CD4-positive, alpha-beta T cell treated with Interleukin-12 subunit alpha and Interleukin-12 subunit beta, for 1 hour (primary cell): Measurements from ENCODE around the gene SEMA3D.
A peak's percentile ranks its signal among the peaks of the same experiment; 100 is the strongest.

Experiments
- DNase-seq: peaks from one replicate; pipeline ENCODE4 v3.0.0-alpha.2; 2020

The SEMA3D gene

GRCh38 chr7:85186521-85187241, at the start of gene SEMA3D:
Gene SEMA3D (minus strand): TSS chr7:85187056. CDS start chr7:85121891, 65,165 bp downstream.
- DNase-seq = peak; percentile 0

DNA sequence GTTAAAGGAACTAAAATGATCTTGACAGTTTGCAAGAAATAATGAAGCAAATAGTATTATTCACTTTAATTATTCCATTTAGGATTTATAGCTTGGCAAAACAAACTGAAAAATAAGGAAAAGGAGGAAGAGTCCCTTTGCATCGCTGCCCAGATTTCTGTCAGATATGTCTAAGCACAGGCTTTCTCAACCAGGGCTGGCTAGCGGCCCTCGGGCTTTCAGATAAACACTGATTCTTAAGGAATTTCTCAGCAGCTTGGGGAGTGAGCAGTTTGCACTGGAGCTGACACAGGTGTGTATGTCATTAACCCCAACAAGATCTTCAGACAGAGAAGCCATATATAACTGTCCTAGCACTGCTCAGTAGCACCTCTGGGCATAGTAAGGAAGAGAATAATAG, 47.9 kb upstream of the SEMA3D start:
- DNase-seq = no peak

DNA sequence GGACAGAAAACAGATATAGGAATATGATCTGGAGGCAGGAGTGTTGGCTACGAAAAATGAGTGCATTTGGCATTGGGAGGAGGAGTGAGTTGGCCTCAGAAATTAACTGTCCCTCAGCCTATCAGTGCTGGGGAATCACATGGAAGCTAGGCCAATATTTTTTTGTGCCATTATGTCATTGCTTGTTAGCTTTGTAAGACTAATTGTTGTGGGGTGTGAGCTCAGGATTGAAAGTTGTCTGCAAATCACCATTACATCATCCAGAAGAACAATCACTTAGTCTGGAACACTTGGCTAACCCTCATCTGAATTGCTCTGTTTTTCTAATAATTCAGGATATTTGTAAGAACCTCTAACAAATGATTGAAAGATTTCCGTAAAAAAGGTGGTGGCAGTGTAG, 45.2 kb upstream of the SEMA3D start:
- no peak for DNase-seq

GRCh38 chr7:85230623-85231022, 43.8 kb upstream of the SEMA3D start:
- no peak for DNase-seq

- no peak for DNase-seq
These were observed 42.7 kb upstream of the SEMA3D start for GRCh38 chr7:85229544-85229943.

GRCh38 chr7:85226361-85227085, 39.7 kb upstream of the SEMA3D start:
- DNase-seq = no peak

DNA sequence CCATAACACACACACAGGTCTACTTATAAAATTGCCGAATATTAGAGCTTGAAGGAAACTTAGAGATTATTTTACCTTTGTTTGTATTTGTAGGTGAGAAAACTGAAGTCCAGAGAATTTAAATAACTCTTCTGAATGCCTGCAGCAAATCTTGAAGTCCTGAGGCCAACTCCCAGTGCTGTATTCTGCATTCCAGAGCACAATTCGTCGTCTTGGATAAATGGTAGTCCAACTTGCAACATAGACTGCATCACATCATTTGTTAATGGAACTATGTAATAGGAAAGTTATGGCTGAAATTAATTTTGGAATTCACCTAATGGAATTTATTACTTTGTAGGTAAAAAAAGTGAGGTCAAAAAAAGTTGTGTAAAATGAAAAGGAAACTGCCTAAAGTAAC, 37.3 kb upstream of the SEMA3D start:
- DNase-seq = no peak

DNA sequence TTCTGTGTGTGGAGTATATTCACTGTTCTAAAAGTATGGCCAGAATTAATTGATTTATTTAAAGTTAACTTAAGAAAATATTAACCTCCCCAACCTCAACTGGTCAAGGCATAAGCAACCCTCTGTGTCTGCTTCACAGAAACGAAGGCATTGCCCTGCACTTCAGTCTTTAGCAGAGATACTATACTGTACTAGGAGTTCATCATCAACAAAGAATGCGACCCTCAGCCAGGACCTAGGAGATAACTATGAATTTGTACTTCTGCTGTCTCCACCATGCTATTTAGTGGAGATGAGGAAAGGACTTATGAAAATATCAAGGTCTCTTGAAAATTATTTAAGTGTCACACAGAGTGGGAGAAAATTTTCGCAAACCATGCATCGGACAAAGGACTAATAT, 35.7 kb upstream of the SEMA3D start:
- DNase-seq = no peak

- DNase-seq = no peak
These were observed 34.9 kb upstream of the SEMA3D start for GRCh38 chr7:85221796-85222195.

DNA sequence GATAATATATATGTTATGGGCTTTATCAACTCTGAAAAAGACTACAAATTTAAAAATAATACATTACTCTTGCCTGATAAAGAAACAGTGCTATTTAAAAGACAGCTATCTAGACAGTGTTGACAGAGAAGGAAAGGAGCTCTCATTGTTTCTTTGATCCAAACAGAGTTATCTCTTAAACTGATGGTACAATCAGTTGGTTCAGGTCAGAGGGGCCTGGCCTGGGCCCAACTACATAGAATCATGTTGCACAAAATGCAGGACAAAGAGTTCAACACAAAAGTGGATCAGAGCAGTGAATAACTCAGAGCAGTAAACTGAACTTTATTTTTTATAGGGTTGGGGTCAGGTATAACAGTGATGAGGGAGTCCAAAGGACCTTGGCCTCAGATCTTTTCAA, 33.8 kb upstream of the SEMA3D start:
- DNase-seq = no peak

- DNase-seq = no peak
These were observed 33.2 kb upstream of the SEMA3D start for GRCh38 chr7:85220023-85220422.

DNA sequence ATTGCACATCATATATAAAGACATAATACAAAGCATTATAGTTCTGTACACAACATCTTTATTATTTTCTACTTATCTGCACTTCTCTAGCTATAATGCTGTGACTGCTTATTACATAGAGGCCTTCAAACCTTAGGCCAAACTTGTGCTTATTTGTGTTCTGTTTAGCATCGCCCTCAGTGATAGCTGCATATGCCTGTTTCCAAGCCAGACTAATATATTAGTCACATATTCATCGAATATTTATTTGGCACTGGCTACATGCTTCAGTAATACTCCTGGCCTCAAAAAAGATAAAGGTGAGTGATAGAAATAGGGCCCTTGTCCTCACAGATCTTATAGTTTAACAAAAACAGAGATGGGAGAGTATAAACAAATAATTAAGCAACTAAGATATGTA, 30.2 kb upstream of the SEMA3D start:
- DNase-seq = no peak

- DNase-seq = no peak
These were observed 28.2 kb upstream of the SEMA3D start for GRCh38 chr7:85215098-85215497.

DNA sequence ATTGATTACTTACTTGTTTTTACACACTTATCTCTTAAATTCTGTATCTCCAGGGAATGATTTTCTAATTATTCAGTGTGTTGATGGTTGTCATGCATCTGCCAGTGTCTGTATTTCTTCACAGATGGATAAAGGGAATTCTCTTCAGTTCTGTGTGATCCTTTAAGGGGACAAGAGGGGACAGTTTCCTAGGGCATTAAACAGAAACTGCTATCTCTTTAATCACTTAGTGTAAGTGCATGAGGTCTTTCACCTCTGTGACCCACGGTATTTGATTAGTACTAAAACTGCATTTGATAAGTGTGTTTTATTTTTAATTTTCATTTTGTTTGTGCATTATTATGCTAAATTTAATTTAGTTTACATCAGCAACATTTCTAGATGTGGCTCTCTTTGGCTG, 26.6 kb upstream of the SEMA3D start:
- no peak for DNase-seq

DNA sequence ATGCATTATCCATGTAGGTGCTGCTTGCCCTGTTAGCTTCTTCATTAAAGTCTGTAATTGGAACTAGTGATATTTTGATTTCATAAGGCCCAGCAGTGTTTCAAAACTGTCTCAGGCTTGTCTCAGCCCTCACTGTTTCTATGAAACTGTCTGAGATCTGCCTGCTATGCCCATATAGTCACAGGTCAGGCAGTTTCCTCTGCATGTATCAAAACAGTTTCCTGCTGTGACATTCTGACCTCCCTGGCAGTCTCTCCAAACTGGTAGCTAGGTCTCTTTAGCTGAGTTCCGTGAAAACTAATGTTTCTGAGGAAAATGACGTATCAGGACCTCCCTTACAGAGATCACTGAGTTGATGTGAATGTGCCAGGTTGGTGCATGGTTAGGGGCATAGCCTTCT, 18.9 kb upstream of the SEMA3D start:
- no peak for DNase-seq

DNA sequence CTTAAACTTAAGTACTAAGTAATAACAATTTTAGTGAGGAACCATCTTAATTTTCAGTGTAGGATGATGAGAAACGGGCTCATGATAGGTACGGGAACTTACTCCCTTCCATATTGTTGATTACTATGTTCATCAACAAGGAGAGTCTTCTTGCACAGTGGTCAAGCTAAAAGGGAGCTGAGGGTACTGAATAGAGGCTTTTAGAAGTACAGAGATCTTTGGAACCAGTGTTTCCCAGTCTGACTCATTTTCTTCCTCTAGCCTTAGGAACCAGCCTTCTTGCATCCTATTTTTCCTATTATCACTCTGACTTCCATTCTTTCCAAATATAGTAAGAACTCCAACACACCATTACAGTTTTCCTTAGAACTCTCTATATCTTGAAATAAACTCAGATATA, 17.6 kb upstream of the SEMA3D start:
- DNase-seq = no peak

DNA sequence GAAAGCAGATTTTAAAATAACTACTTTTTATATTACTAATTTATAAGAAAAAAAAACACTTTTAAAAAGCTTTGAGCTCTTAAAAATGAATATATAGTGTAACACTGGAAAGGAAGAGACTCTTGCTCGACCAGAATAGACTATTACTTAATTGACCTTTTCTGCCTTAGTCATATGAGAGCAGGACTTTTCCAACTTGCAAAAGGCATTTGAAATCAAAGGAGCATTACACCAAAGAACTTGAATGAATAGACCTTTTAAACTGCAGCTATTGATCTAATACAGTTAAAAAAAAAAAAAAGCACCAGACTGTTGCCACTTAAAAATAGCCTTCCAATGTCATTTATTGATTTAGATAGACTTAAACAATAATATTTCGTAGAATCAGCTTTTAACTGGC, 17.2 kb upstream of the SEMA3D start:
- no peak for DNase-seq

DNA sequence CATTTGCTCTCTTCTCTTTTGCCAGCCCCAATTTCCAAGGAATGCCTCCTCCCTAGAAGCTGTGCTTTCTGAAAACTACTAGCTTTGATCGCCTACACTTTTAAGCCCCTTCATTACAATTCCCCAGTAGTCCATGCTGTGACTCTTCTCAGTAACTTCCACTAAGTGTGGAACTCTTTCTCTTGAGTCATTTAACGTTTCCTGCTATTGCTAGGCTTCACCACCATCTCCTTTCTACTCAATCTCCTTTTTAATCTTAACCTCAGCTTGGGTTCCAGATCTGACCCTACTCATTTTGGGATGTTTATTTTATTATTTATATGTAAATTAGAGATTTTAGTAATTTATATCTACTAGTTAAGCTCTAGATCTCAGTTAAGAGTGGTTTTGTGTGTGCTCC, 14.4 kb upstream of the SEMA3D start:
- DNase-seq = no peak

GRCh38 chr7:85196696-85197095, 9.8 kb upstream of the SEMA3D start:
- no peak for DNase-seq

- no peak for DNase-seq
These were observed 4.5 kb upstream of the SEMA3D start for GRCh38 chr7:85191383-85191782.

DNA sequence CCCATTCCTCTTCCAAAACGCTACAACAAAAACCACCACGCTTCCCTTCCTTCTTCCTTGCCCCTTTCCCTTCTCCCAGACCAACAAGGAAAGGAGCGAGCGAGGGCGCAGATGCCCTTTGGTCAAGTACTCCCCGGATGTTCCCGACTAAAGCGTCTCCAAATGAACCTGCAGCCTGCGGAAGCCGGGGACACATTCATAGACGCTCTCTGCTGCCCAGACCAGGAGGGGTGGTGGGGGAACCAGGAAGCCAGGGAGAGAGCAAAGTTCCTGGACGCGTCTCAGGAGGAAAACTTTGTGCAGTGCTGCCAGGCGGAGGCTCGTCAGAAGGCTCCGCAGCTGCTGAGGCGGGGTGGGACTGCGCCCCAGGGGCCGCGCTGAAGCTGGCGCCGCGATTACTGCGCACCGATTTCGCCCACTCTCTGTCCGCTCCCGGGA, 754 bp downstream of the SEMA3D start:
- no peak for DNase-seq

- DNase-seq = no peak
These were observed 1.3 kb downstream of the SEMA3D start for GRCh38 chr7:85185424-85186082.

DNA sequence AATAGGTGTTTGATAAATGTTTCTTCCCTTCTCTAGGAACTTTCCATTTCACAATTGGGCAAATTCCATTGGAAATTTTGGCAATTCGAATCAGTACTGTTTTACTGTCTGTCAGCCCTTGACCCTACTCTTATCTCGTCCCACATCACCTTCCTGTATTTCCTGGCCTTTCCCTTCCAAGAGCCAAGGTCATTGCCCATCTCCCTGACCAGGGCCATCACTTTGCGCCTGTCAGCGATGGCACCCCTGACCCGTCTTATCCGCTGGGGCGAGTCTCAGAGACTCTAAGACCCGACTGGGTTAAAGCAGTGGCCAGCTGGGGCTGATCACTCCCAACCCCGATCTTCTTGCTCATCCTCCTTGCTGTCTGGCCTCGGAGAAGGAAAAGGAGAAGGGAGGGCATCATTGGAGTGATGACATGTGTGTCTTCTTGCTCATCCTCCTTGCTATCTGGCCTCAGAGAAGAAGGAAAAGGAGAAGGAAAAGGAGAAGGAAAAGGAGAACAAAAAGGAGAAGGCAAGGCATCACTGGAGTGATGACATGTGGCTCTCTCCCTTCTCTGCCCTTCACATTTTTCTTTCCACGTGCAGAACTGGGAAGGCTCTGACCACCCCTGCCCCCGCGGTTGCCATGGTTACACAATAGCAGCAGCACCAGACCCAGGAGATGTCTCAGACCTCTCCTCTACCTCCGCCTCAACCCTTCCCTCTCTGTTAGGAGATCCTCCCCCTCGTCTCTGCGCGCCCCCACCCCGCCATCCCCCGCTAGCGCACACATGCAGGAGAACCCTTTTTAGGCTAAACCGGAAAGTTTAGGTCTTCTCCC, 2.0 kb downstream of the SEMA3D start:
- no peak for DNase-seq
